CD14-positive monocyte (primary cell): ENCODE measurements around the gene SEPHS1. TPM values are rescaled to one million over a fixed set of nuclear protein-coding genes. Genes with fewer than 3 reads are reported as not detected.

Source experiments
- DNase-seq, 3 donors: peaks; one replicate each; pipeline ENCODE4 v3.0.0-alpha.2; 2011 to 2022
- H2AFZ ChIP-seq: 2 replicates; pipeline ENCODE4 v1.6.0; 2012; ENCODE audit warnings: mild to moderate bottlenecking, low read depth, low read length, inconsistent platforms; ENCODE audit not compliant: insufficient read depth, poor library complexity, severe bottlenecking
- H3K27ac ChIP-seq, 2 donors: 1 replicate in 1 of 2; 2 replicates in 1 of 2; pipeline ENCODE4 v1.5.1; 2012 to 2013; ENCODE audit warnings: low read length in 2 of 2, control low read depth in 1 of 2, inconsistent platforms in 1 of 2, low read depth in 1 of 2, mild to moderate bottlenecking in 1 of 2
- H3K27me3 ChIP-seq, 2 donors: one replicate each; pipeline versions ENCODE4 v1.6.0 to v1.6.1; 2011 to 2013; ENCODE audit warnings: low read length in 2 of 2; ENCODE audit not compliant: control insufficient read depth in 2 of 2, insufficient read depth in 2 of 2
- H3K36me3 ChIP-seq, 2 donors: replicated peaks in 1 of 2; 1 replicate in 1 of 2; 2 replicates in 1 of 2; pipeline versions ENCODE4 v1.5.1 to v1.6.1; 2012 to 2013; ENCODE audit warnings: low read length in 2 of 2, control low read depth in 1 of 2, inconsistent platforms in 1 of 2, mild to moderate bottlenecking in 1 of 2; ENCODE audit not compliant: insufficient read depth in 2 of 2, control insufficient read depth in 1 of 2
- H3K4me1 ChIP-seq, 2 donors: 1 replicate in 1 of 2; 2 replicates in 1 of 2; pipeline versions ENCODE4 v1.5.1 to v1.6.1; 2012 to 2013; ENCODE audit warnings: low read length in 2 of 2, control low read depth in 1 of 2, inconsistent platforms in 1 of 2, mild to moderate bottlenecking in 1 of 2, moderate library complexity in 1 of 2; ENCODE audit not compliant: insufficient read depth in 2 of 2, control insufficient read depth in 1 of 2
- H3K4me2 ChIP-seq: replicated peaks from 2 replicates; pipeline ENCODE3; 2012; ENCODE audit warnings: low read length, moderate library complexity, mild to moderate bottlenecking; ENCODE audit not compliant: poor library complexity, severe bottlenecking; ENCODE audit errors: extremely low read depth
- H3K4me3 ChIP-seq, 3 experiments: fragments of 200-600 bp in 1 of 3; sonication (generic) in 1 of 3; replicated peaks in 1 of 3; 1 replicate in 2 of 3; 2 replicates in 1 of 3; pipeline ENCODE4 v1.5.1; 2011 to 2013; ENCODE audit warnings: low read length in 3 of 3, mild to moderate bottlenecking in 3 of 3, control low read depth in 2 of 3, low read depth in 2 of 3, inconsistent platforms in 1 of 3, moderate library complexity in 1 of 3
- H3K79me2 ChIP-seq: 2 replicates; pipeline ENCODE4 v1.6.0; 2012; ENCODE audit warnings: mild to moderate bottlenecking, control low read depth, inconsistent platforms, low read length, moderate library complexity; ENCODE audit not compliant: insufficient read depth
- H3K9ac ChIP-seq: 2 replicates; pipeline ENCODE4 v1.6.0; 2017; ENCODE audit warnings: low read length, mild to moderate bottlenecking; ENCODE audit not compliant: insufficient read depth, poor library complexity, severe bottlenecking
- H3K9me3 ChIP-seq, 2 donors: replicated peaks in 1 of 2; 1 replicate in 1 of 2; 2 replicates in 1 of 2; pipeline versions ENCODE4 v1.5.1 to v1.6.1; 2012 to 2013; ENCODE audit warnings: low read length in 2 of 2, control low read depth in 1 of 2; ENCODE audit not compliant: control insufficient read depth in 1 of 2, insufficient read depth in 1 of 2
- H4K20me1 ChIP-seq: 2 replicates; pipeline ENCODE4 v1.6.0; 2012; ENCODE audit warnings: mild to moderate bottlenecking, low read length, control low read depth, moderate library complexity; ENCODE audit not compliant: insufficient read depth
- H3K27ac Mint-ChIP-seq, 7 donors: one replicate each; pipeline ENCODE4 v1.8.0; 2020; ENCODE audit warnings: mild to moderate bottlenecking in 7 of 7, mixed read lengths in 7 of 7, moderate library complexity in 6 of 7, inconsistent platforms in 2 of 7
- H3K27me3 Mint-ChIP-seq, 3 donors: one replicate each; pipeline ENCODE4 v1.8.0; 2021 to 2022; ENCODE audit warnings: low read depth in 3 of 3, mild to moderate bottlenecking in 3 of 3, mixed read lengths in 3 of 3, moderate library complexity in 3 of 3, inconsistent platforms in 1 of 3
- H3K36me3 Mint-ChIP-seq, 2 donors: one replicate each; pipeline ENCODE4 v1.8.0; 2020; ENCODE audit warnings: mixed read lengths in 2 of 2, inconsistent platforms in 1 of 2, mild to moderate bottlenecking in 1 of 2
- H3K4me1 Mint-ChIP-seq: one replicate; pipeline ENCODE4 v1.8.0; 2020; ENCODE audit warnings: mild to moderate bottlenecking, mixed read lengths
- H3K4me3 Mint-ChIP-seq, 2 donors: one replicate each; pipeline ENCODE4 v1.8.0; 2020; ENCODE audit warnings: mild to moderate bottlenecking in 2 of 2, mixed read lengths in 2 of 2, moderate library complexity in 1 of 2
- H3K9me3 Mint-ChIP-seq, 7 donors: one replicate each; pipeline ENCODE4 v1.8.0; 2020 to 2022; ENCODE audit warnings: mixed read lengths in 7 of 7, mild to moderate bottlenecking in 6 of 7, moderate library complexity in 6 of 7, inconsistent platforms in 2 of 7
- WGBS: methylation state at CpG from one replicate; pipeline ENCODE4 v1.1.5; 2013; ENCODE audit warnings: missing lambda C conversion rate; ENCODE audit not compliant: insufficient coverage; 5-methylcytosine and 5-hydroxymethylcytosine counted together
- intact Hi-C, 2 donors: fragments of 100-400 bp; cut with micrococcal nuclease; formaldehyde crosslinking; loops; one replicate each; pipeline versions ENCODE4 v1.15.0 to v1.15.1; 2023
- polyA plus RNA-seq, 3 donors: library from polyadenylated mRNA; depleted of rRNA in 1 of 3; unstranded in 2 of 3; stranded (reverse) in 1 of 3; fragments of 300-500 nt in 2 of 3; fragments of >200 nt in 1 of 3; fragmentation: Illumina TruSeq in 2 of 3; gene quantifications; 1 replicate in 2 of 3; 2 replicates in 1 of 3; pipeline ENCODE4 v1.2.3, GENCODE V29; 2012 to 2021
- TF ChIP-seq, protein P1 (sequence below): fragments of 200-600 bp; IDR thresholded peaks from one replicate; pipeline ENCODE4 v1.8.0; 2022; ENCODE audit warnings: antibody characterized with exemption, mild to moderate bottlenecking

SEPHS1 gene
- polyA plus RNA-seq, 3 donors: 11.9 to 16.3 (median 15.1) TPM

DNA sequence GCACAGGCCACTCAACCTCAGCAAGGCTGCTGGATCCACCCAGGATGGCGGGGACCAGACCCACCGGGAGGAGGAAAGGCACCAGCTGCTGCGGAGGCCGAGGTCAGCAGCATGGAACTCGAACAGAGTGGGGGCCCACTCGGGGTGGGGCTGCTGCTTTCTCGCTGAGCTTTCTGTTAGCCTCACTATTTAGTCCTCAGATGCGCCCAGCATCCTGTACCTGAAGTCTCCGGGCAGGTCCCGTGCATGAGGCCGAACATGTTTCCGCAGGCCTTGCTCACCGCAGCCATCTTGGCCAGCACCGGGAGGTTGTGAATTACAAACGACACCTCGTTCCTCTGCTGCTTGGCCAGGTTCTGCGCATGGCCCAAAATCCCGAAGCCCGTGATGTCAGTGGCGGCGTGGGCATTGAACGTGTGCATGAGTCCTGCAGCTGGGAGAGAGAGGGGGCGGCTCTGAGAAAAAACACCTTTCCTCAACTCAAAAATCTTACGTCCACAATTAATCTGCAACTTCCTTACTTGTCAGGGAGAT lies 25.4 kb downstream of the SEPHS1 start:
- no peak overlapping the region for H3K9ac ChIP-seq
- TF ChIP-seq, protein P1, sequence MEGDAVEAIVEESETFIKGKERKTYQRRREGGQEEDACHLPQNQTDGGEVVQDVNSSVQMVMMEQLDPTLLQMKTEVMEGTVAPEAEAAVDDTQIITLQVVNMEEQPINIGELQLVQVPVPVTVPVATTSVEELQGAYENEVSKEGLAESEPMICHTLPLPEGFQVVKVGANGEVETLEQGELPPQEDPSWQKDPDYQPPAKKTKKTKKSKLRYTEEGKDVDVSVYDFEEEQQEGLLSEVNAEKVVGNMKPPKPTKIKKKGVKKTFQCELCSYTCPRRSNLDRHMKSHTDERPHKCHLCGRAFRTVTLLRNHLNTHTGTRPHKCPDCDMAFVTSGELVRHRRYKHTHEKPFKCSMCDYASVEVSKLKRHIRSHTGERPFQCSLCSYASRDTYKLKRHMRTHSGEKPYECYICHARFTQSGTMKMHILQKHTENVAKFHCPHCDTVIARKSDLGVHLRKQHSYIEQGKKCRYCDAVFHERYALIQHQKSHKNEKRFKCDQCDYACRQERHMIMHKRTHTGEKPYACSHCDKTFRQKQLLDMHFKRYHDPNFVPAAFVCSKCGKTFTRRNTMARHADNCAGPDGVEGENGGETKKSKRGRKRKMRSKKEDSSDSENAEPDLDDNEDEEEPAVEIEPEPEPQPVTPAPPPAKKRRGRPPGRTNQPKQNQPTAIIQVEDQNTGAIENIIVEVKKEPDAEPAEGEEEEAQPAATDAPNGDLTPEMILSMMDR: no peak
- no peaks in the 10 kb centered on the region for H3K9me3 ChIP-seq
- H3K4me3 ChIP-seq: no peak overlapping the region
- no peak overlapping the region for H3K4me3 Mint-ChIP-seq
- no peak overlapping the region for H2AFZ ChIP-seq
- peaks cover 72 to 92% of the 10 kb centered on the region in 2 donors for H3K36me3 Mint-ChIP-seq
- intact Hi-C loops: no loop called here
- no peak overlapping the region for H3K4me2 ChIP-seq
- DNase-seq: no peak
- no peak overlapping the region for H3K27ac Mint-ChIP-seq
- no peaks in the 10 kb centered on the region for H3K4me1 ChIP-seq
- H3K27ac ChIP-seq: no peak overlapping the region
- peaks cover 58 to 87% of the 10 kb centered on the region in 2 donors for H3K36me3 ChIP-seq
- no peaks in the 10 kb centered on the region for H4K20me1 ChIP-seq
- H3K9me3 Mint-ChIP-seq: no peaks in the 10 kb centered on the region
- no peaks in the 10 kb centered on the region for H3K79me2 ChIP-seq
- H3K27me3 Mint-ChIP-seq: no peaks in the 10 kb centered on the region
- H3K4me1 Mint-ChIP-seq: no peaks in the 10 kb centered on the region
- 96% methylated on average over 17 of the region's 24 CpGs for WGBS
- H3K27me3 ChIP-seq: no peaks in the 10 kb centered on the region

DNA sequence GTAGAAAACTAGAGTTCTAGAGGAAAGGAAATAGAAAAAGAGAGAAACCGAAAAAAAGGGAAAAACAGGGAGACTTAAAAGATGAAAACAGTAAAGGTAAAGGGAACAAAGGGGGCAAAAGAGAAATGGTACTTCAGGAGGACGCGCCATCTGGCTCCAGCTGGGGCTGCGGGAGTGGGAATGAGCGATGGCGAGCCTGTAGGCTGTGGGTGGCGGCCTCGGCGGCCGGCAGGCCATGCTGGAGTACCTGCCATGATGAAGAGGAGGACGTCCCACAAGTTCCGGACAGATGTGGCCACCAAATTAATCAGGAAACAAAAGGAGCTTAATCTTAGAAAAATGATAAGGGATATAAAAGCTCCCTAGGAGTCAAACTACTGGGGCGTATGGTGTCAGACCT lies 26.5 kb downstream of the SEPHS1 start:
- no peak overlapping the region for H2AFZ ChIP-seq
- DNase-seq: no peak
- H3K9me3 Mint-ChIP-seq: no peaks in the 10 kb centered on the region
- no peaks in the 10 kb centered on the region for H3K9me3 ChIP-seq
- intact Hi-C loops: no loop called here
- H3K4me3 Mint-ChIP-seq: no peak overlapping the region
- peaks cover 52 to 80% of the 10 kb centered on the region in 2 donors for H3K36me3 ChIP-seq
- H3K27me3 ChIP-seq: no peaks in the 10 kb centered on the region
- peak overlapping the region in 1 of 7 donors; percentile 24 for H3K27ac Mint-ChIP-seq
- no peaks in the 10 kb centered on the region for H4K20me1 ChIP-seq
- no peaks in the 10 kb centered on the region for H3K79me2 ChIP-seq
- peaks cover 70 to 86% of the 10 kb centered on the region in 2 donors for H3K36me3 Mint-ChIP-seq
- no peaks in the 10 kb centered on the region for H3K4me1 Mint-ChIP-seq
- H3K27me3 Mint-ChIP-seq: no peaks in the 10 kb centered on the region
- no peak overlapping the region for H3K9ac ChIP-seq
- WGBS: 92% methylated on average over 12 of the region's 13 CpGs
- TF ChIP-seq, protein P1: no peak
- no peak overlapping the region for H3K4me3 ChIP-seq
- no peaks in the 10 kb centered on the region for H3K4me1 ChIP-seq
- no peak overlapping the region for H3K27ac ChIP-seq
- H3K4me2 ChIP-seq: no peak overlapping the region
